Activated T-cell treated with anti-CD3 and anti-CD28 coated beads for 1 hour (primary cell): Measurements from ENCODE around the gene C11orf71.

ENCODE experiments used
- DNase-seq: peaks from one replicate; pipeline ENCODE4 v3.0.0-alpha.2; 2020; ENCODE audit warnings: low read depth

Gene C11orf71

GRCh38 chr11:114400216-114400914, at the start of gene C11orf71, which contains the start of gene RBM7:
TSS of gene C11orf71 (minus strand) at chr11:114400511. CDS start at chr11:114400331, 180 bp downstream.
TSS of gene RBM7 (plus strand) at chr11:114400666. CDS start at chr11:114400672, 6 bp downstream.
- peak; percentile 97 for DNase-seq

GRCh38 chr11:114449845-114450244, 49.5 kb upstream of the C11orf71 start:
- DNase-seq: no peak

- DNase-seq: no peak
Measured at GRCh38 chr11:114448749-114449482, 48.6 kb upstream of the C11orf71 start.

GRCh38 chr11:114447892-114448291, 47.6 kb upstream of the C11orf71 start:
- no peak for DNase-seq

GRCh38 chr11:114447444-114447843, 47.1 kb upstream of the C11orf71 start:
- no peak for DNase-seq

GRCh38 chr11:114442536-114442935, 42.2 kb upstream of the C11orf71 start:
- no peak for DNase-seq

- DNase-seq: no peak
Measured at GRCh38 chr11:114441921-114442320, 41.6 kb upstream of the C11orf71 start.

GRCh38 chr11:114440971-114441763, 40.9 kb upstream of the C11orf71 start:
- DNase-seq: no peak

GRCh38 chr11:114440121-114440860, 40.0 kb upstream of the C11orf71 start:
- no peak for DNase-seq

- peak; percentile 93 for DNase-seq
Measured at GRCh38 chr11:114439229-114440120, 39.2 kb upstream of the C11orf71 start, which contains the start of gene REXO2. TSS of gene REXO2 (plus strand) at chr11:114439467. CDS start at chr11:114439529, 62 bp downstream.

GRCh38 chr11:114438303-114438702, 38.0 kb upstream of the C11orf71 start:
- no peak for DNase-seq

GRCh38 chr11:114433376-114433775, 33.1 kb upstream of the C11orf71 start:
- no peak for DNase-seq

- no peak for DNase-seq
Measured at GRCh38 chr11:114432893-114433292, 32.6 kb upstream of the C11orf71 start.

- no peak for DNase-seq
Measured at GRCh38 chr11:114430290-114430689, 30.0 kb upstream of the C11orf71 start.

GRCh38 chr11:114426280-114426679, 26.0 kb upstream of the C11orf71 start:
- no peak for DNase-seq

- no peak for DNase-seq
Measured at GRCh38 chr11:114416441-114416961, 16.2 kb upstream of the C11orf71 start.

- no peak for DNase-seq
Measured at GRCh38 chr11:114413958-114414357, 13.6 kb upstream of the C11orf71 start.

- no peak for DNase-seq
Measured at GRCh38 chr11:114412946-114413345, 12.6 kb upstream of the C11orf71 start.

GRCh38 chr11:114401311-114401710, 1.0 kb upstream of the C11orf71 start:
- no peak for DNase-seq

- DNase-seq: no peak
Measured at GRCh38 chr11:114400915-114401223, 558 bp upstream of the C11orf71 start.
